Ishikawa (cell line): ENCODE measurements around the gene RAPGEF5.

Experiments
- CEBPB ChIP-seq: IDR thresholded peaks from 2 replicates; pipeline ENCODE4 v1.6.1; 2012
- EGR1 ChIP-seq: IDR thresholded peaks from 2 replicates; pipeline ENCODE4 v1.6.1; 2012
- FOXM1 ChIP-seq: IDR thresholded peaks from 2 replicates; pipeline ENCODE4 v1.6.1; 2012; ENCODE audit warnings: low read depth, borderline replicate concordance
- RAD21 ChIP-seq: IDR thresholded peaks from 2 replicates; pipeline ENCODE4 v1.6.1; 2012; ENCODE audit warnings: low read depth
- REST ChIP-seq: IDR thresholded peaks from 2 replicates; pipeline ENCODE4 v1.6.1; 2012; ENCODE audit warnings: low read depth, mild to moderate bottlenecking
- TAF1 ChIP-seq: IDR thresholded peaks from 2 replicates; pipeline ENCODE4 v1.6.1; 2012; ENCODE audit warnings: low read depth, mild to moderate bottlenecking
- TEAD4 ChIP-seq: IDR thresholded peaks from 2 replicates; pipeline ENCODE4 v1.6.1; 2012
- YY1 ChIP-seq: IDR thresholded peaks from 2 replicates; pipeline ENCODE4 v1.6.1; 2012; ENCODE audit warnings: low read depth
- TF ChIP-seq, protein P1 (sequence below): IDR thresholded peaks from 2 replicates; pipeline ENCODE4 v1.6.1; 2012
- TF ChIP-seq, protein P2 (sequence below): IDR thresholded peaks from 2 replicates; pipeline ENCODE4 v1.6.1; 2012

- TF ChIP-seq YY1 (no peak), RAD21 (no peak), TAF1 (no peak), EGR1 (no peak), REST (no peak), FOXM1 (no peak), TEAD4 (no peak), CEBPB (no peak)
- TF ChIP-seq, protein P1, sequence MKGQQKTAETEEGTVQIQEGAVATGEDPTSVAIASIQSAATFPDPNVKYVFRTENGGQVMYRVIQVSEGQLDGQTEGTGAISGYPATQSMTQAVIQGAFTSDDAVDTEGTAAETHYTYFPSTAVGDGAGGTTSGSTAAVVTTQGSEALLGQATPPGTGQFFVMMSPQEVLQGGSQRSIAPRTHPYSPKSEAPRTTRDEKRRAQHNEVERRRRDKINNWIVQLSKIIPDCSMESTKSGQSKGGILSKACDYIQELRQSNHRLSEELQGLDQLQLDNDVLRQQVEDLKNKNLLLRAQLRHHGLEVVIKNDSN, result no peak
- TF ChIP-seq, protein P2, sequence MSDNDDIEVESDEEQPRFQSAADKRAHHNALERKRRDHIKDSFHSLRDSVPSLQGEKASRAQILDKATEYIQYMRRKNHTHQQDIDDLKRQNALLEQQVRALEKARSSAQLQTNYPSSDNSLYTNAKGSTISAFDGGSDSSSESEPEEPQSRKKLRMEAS, result no peak
These were observed 189.5 kb downstream of the RAPGEF5 start for GRCh38 chr7:22167482-22167881.
